GM18951 (cell line): Measurements from ENCODE around the gene MRPL17.

Source experiments
- POLR2A ChIP-seq: IDR thresholded peaks from 4 replicates; pipeline ENCODE4 v1.6.1; 2011; ENCODE audit warnings: mild to moderate bottlenecking; ENCODE audit not compliant: insufficient read length, insufficient read depth; ENCODE audit errors: extremely low read depth
- in situ Hi-C: fragments of 300-500 bp; cut with MboI; formaldehyde crosslinking; loops from one replicate; pipeline ENCODE4 v1.12.0; 2022; ENCODE audit warnings: low sequenced_read_pairs, mixed read lengths, inconsistent platforms; ENCODE audit not compliant: unreplicated experiment

MRPL17 gene

DNA sequence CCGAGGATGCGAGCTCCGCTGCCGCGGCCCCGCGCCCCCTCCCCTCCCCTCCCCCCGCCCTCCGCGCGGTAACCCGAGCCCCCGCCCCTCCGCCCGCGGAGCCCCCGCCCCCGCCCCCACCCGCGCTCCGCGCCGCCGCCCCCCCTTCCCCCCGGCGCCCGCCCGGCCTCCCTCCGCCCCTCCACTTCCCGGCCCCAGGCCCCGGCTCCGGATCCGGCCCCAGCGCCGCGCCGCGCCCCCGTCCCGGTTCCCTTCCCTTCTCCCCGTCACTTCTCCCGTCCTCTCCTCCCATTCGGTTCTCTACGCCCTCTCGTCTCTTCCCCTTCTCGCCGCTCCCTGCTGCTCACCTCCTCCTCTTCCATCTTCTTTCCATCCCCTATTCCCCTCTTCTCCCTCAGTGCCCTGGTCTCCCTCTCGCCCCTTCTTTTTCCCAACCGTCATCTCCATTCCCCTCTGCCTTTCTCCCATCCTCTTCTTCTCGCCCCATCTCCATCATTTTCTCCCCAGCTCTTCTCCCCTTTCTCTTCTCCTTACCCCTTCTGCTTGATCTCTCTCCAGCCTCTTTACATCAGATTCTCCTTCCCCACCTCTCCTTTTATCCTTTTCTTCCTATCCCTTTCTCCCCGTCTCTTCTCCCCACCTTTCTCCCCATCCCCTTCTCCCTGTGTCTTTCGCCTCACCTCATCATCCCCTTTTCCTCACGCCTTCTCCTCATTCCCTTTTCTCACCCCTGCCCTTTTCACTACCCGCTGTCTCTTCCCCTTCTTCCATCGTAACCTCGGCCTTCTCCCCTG is 27.2 kb downstream of the MRPL17 start, which contains the start of gene DCHS1:
Gene DCHS1 (minus strand): TSS at position 20 of the 794 bp plus-strand sequence. CDS start 14,196 bp downstream, outside the sequence.
- no peak for TF ChIP-seq POLR2A
- in situ Hi-C loops, result no loop called here

DNA sequence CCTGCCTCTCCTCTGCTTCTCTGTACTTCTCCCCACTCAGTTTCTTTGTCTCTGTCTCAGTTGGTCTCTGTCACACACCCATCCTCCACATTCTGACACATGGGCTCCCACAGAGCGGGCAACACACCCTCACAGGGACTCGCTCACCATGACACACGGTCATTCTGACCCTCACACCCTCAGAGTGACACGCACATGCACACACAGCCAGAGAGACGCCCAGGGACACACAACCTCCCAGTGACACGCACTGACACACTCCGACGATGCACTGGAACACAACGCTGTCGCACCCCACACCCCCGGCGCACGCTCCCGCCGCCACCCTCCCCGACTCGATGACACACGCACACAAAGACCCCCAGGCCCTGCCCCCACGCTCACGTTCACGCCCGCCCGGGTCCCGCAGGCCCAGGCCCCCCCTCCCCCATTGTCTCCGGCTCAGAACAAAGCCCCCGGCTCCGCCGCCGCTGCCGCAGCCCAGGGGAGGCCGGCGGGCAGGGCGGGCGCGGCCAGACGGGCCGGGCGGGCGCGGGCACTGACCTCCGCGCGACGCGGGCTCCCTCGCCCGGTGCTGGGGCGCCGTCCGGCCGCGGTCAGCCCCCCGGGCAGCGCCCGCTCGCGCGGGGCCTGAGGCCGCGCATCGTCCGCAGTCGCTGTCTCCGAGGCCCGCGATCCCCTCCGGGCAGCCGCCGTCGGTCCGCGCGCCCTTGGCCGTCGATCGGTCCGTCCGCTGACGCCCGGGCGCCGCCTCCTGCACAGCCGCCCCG is 27.9 kb downstream of the MRPL17 start:
- in situ Hi-C loops, result no loop called here
- no peak for TF ChIP-seq POLR2A

DNA sequence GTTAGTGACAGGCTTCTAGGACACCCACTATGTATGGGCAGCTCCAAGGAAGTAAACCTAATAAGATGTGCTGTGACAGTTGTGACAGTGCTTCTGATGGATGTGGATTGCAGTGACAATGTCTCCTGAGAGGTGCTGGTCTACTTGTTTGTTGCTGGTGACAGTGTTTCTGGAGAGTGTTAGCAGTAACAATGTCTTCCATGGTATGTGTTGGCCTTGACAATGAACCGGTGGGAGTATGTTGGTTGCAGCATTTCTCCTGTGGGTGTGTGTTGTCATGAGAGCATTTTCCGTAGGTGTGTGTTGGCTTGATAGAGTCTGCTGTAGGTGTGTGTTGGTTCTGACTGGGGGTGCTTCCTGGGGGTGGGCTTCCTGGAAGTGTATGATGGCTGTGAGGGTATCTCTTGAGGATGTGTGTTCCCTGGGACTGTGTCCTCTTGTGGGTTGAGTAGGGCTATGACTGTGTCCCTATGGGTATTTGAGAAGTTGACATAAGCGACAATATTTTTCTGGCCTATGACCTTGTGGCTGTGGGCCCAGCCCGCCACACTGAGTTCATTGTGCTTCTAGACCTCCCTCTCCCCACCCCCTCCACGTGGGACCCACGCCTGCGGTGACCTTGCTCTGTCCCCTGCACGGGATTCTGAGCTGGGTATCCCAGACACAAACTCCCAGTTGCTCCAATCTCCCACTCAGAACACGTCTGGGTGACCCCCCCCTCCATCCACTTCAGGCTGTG is 28.7 kb downstream of the MRPL17 start:
- no peak for TF ChIP-seq POLR2A

DNA sequence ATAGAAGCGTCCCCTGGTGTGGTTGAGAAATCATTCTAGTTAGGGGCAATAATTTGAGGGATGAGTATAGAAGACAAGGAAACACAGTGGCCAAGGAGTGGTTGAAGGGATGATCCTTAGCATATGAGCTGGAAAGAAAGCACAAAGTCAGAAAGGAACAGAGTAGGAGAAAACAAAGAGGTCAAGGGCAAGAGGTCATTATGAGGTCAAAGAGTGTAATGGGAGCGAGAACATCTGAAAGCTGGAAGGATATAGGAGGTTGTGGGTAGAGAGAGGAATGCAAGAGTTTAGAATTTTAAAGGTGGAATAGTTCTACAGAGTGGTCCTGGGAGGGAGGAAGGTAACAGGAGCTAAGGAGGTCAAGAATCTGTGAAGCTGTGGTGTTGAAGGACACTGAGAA is 29.5 kb downstream of the MRPL17 start:
- TF ChIP-seq POLR2A, result no peak
- in situ Hi-C loops, result no loop called here

More for the DNA sequence above, 28.7 kb downstream of the MRPL17 start:
- in situ Hi-C loops, result no loop called here

DNA sequence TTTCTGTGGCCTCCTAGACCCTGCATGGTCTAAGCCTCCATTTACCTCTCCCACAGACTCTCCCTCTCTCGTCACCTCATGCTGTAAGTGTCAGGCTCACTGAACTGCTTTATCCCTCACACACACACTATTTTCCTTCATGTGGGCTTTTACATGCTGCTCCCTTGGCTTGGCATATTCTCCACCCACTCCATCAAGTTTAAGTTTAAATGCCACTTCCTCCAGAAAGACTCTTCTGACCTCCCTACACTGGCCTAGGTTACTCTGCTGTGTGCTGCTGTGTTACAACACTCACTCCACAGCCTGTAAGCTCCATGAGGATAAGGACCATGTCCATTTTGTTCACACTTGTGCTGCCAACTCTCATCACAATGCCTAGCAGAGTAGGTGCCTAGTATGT is 30.0 kb downstream of the MRPL17 start:
- no peak for TF ChIP-seq POLR2A
- in situ Hi-C loops, result no loop called here

DNA sequence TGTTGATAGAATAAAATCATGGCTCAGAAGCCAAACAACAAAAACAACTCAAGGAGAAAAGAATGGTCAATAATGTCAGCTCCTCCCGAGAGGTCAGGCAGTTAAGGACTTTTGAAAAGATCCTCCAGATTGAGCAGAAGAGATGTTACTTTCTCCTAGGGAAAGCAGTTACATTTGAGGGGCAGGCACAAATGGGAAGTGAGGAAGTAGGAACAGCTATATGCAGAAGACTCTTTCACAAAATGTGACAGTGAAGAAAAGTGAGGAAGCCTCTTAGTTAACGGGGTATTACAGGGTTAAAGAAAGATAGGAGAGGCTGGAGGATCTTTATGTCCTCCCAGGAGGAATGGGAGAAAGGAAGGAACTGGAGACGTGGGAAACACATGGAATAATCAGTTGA is 31.0 kb downstream of the MRPL17 start:
- TF ChIP-seq POLR2A, result no peak
- in situ Hi-C loops, result no loop called here

DNA sequence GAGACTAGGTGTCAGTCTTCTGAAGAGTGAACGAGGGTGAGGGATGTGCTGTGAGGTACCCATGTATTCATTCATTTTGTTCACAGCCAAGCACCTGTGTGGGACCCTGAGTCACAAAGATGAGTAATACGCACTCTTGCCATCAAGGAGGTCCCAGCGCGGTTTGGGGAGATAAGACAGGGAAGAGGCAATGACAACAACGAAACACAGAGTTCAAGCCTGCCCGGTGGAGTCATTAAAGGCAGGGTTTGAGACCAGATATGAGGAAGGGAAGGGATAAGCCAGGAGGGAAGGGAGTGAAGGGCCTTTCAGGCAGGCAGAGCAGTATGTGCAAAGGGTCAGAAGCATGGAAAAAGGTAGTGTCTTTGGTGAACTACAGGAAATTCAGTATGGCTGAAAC is 32.2 kb downstream of the MRPL17 start:
- no peak for TF ChIP-seq POLR2A
- in situ Hi-C loops, result no loop called here

DNA sequence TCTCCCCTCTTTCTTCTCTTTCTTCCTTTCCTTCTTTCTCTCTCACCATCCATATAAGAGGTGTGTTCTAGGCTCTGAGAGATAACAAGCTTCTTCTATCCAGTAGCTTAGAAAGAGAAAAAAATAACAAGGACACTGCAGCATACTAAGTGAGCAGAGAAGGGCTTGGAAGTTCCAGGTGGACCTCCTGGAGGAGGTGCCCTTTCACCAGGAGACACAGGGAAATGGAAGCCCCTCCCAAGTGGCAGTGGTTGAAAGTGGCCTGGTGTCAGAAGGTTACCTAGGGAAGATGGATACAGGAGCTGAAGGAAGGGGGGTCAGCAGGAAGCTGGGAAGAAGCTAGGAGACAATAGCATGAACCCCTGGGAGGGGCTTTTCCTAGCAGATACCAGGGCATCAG is 33.0 kb downstream of the MRPL17 start:
- in situ Hi-C loops, result no loop called here
- no peak for TF ChIP-seq POLR2A

DNA sequence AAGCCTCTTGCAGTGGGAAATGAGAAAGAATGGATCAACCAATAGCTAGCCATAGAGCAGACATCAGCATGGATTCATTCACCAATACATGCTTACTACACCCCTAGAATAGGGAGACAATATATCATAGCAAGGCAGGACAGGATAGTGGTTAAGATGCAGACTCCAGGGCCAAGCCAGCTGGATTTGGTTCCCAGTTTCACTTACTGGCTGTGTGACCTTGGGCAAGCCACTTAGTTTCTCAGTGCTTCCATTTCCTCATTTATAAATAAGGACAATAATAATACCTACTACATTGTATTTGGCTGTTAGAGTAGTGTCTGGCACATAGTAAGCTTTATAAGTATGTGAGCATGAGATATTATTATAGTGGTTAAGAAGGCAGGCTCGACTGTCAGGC is 34.6 kb downstream of the MRPL17 start:
- no peak for TF ChIP-seq POLR2A
- in situ Hi-C loops, result no loop called here

DNA sequence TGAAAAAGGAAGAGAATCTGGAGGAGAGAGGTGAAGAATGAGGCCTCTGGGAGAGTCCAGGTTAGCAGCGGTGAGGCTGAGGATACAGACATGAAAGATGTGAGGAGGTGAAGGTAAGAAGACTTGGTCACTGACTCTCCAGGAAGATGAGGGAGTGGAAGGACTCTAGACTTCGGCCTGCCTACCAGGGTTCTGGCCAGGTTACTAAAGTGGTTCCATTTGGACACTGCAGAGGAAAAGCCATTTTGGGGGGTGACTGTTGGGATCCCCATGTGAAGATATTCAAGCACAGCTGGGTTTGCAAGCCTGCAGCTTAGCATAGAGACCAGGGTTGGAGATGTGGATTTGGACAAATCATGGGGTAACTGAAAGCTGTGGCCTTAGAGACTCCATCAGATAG is 35.3 kb downstream of the MRPL17 start:
- no peak for TF ChIP-seq POLR2A
- in situ Hi-C loops, result no loop called here

DNA sequence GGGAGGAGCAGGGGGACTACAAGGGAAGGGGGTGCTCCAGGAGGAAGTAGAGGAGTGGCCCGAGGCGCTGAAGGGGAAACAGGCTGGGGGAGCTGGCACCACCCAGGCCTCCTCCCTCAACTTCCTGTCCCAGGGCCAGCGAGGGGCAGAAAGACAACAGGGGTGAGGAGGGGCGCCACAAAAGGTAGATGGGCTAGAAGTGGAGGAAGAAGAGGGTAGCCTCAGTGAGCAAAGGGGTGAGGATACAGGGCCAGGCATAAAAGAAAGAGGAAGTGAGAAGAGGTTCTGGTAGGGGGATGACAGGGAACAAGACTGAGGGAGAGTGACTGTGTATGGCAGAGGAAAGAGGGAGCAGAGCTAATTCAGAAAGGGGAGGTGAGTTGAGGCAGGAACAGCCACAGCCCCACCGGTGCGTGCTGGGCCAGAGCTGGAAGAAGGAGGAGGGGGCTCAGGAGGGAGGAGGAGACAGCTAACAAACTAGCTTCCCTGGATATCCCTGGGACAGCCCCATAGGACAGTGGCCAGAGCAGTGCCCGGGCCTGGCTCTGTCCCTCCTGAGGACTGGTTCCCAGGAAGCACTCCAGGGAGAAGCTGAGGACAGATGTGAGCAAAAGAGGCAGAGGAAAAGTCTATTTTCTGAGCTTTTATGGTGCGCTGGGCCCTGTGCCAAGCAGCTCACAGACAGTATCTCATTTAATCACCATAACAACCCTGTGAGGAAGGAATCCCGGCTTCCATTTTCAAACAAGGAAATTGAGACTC is 36.0 kb downstream of the MRPL17 start:
- in situ Hi-C loops, result no loop called here
- no peak for TF ChIP-seq POLR2A

DNA sequence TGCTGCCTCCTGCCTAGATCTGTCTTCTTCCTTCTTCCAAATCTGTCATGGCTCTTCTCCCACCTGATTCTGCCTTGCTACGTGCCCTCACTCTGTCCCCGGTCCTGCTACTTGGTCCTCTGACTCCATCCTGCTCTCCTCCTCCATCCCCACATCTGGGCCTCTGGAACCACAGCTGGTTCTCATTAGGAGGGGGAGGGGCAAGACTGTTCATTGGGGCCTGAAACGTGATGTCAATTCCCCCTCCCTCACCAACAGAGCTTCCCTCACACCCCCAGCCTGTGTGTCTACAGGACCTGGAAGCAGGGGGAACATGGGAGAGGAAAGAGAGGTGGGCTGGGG is 36.6 kb downstream of the MRPL17 start:
- in situ Hi-C loops, result no loop called here

DNA sequence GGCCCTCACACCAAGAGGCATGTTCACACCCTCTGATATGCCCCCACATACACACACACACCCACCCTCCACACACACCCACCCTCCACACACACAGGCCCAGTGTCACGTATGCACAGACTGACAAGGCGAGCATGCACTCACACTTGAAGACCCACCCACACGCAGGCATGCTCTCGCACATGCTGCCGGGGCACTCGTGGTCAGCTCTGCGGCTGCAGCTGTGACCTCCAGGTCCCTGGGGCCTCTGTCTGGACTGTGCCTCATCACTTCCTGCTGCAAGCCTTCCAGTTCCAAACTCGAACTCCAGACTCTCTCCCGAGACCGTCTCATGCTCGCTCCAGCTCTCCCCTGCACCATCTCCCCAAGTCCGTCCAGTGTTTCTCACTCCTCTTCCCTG is 37.1 kb downstream of the MRPL17 start:
- in situ Hi-C loops, result no loop called here
- no peak for TF ChIP-seq POLR2A

More for the DNA sequence above, 36.6 kb downstream of the MRPL17 start:
- no peak for TF ChIP-seq POLR2A
